Effector memory CD8-positive, alpha-beta T cell (primary cell): ENCODE measurements around the gene CLK4.
A peak's percentile ranks its signal among the peaks of the same experiment; 100 is the strongest.
"Not testable (repeated sequence)": the region's sequence is repeated elsewhere in the genome, so short reads cannot be mapped to it uniquely, and the experiment has no call there.

Source experiments
- ATAC-seq: fragments of 150-1000 bp; cut with Tn5 transposase; replicated peaks from 2 replicates; pipeline ENCODE4 v1.10.0; 2021; ENCODE audit warnings: mild to moderate bottlenecking, moderate library complexity
- DNase-seq, 3 experiments: peaks; one replicate each; pipeline ENCODE4 v3.0.0; 2021
- H3K27ac Mint-ChIP-seq, 2 donors: one replicate each; pipeline ENCODE4 v1.8.0; 2022; ENCODE audit warnings: mild to moderate bottlenecking in 2 of 2, mixed read lengths in 2 of 2, moderate library complexity in 2 of 2
- H3K27me3 Mint-ChIP-seq, 2 donors: one replicate each; pipeline ENCODE4 v1.8.0; 2022; ENCODE audit warnings: mixed read lengths in 2 of 2
- H3K36me3 Mint-ChIP-seq: one replicate; pipeline ENCODE4 v1.8.0; 2022; ENCODE audit warnings: mild to moderate bottlenecking, moderate library complexity, mixed read lengths; ENCODE audit not compliant: insufficient read depth
- H3K4me1 Mint-ChIP-seq, 2 donors: one replicate each; pipeline ENCODE4 v1.8.0; 2022; ENCODE audit warnings: low read depth in 2 of 2, mixed read lengths in 2 of 2
- H3K4me3 Mint-ChIP-seq, 2 donors: one replicate each; pipeline ENCODE4 v1.8.0; 2022; ENCODE audit warnings: mild to moderate bottlenecking in 2 of 2, mixed read lengths in 2 of 2, moderate library complexity in 2 of 2
- H3K9me3 Mint-ChIP-seq, 2 donors: one replicate each; pipeline ENCODE4 v1.8.0; 2022; ENCODE audit warnings: mixed read lengths in 2 of 2

CLK4 gene

GRCh38 chr5:178589180-178590140 is 37.4 kb downstream of the CLK4 start:
- H3K4me3 Mint-ChIP-seq: peak overlapping the region; percentile 35 to 80
- H3K36me3 Mint-ChIP-seq: no peaks in the 10 kb centered on the region
- H3K27ac Mint-ChIP-seq: no peak overlapping the region
- no peak for ATAC-seq
- no peak for DNase-seq
- H3K4me1 Mint-ChIP-seq: no peaks in the 10 kb centered on the region
- peaks cover 56 to 60% of the 10 kb centered on the region in 2 donors for H3K27me3 Mint-ChIP-seq
- H3K9me3 Mint-ChIP-seq: peaks cover 2 to 7% of the 10 kb centered on the region in 2 donors

- ATAC-seq: no peak
- Mint-ChIP-seq H3K27ac (no peak overlapping the region), H3K27me3 (peaks cover 56 to 60% of the 10 kb centered on the region in 2 donors)
Measured at GRCh38 chr5:178588769-178589168, 38.1 kb downstream of the CLK4 start.

GRCh38 chr5:178587763-178588611 is 38.9 kb downstream of the CLK4 start:
- no peak for DNase-seq
- H3K4me3 Mint-ChIP-seq: no peak overlapping the region
- H3K27me3 Mint-ChIP-seq: peaks cover 61 to 67% of the 10 kb centered on the region in 2 donors
- no peak overlapping the region for H3K27ac Mint-ChIP-seq
- H3K36me3 Mint-ChIP-seq: no peaks in the 10 kb centered on the region
- no peaks in the 10 kb centered on the region for H3K9me3 Mint-ChIP-seq
- H3K4me1 Mint-ChIP-seq: no peaks in the 10 kb centered on the region
- ATAC-seq: no peak

More at GRCh38 chr5:178588769-178589168, 38.1 kb downstream of the CLK4 start:
- no peaks in the 10 kb centered on the region for H3K4me1 Mint-ChIP-seq
- peak overlapping the region; percentile 35 to 80 for H3K4me3 Mint-ChIP-seq
- H3K36me3 Mint-ChIP-seq: no peaks in the 10 kb centered on the region
- DNase-seq: no peak
- no peaks in the 10 kb centered on the region for H3K9me3 Mint-ChIP-seq

- H3K4me3 Mint-ChIP-seq: no peak overlapping the region
- DNase-seq (no peak), ATAC-seq (no peak)
- H3K4me1 Mint-ChIP-seq: no peaks in the 10 kb centered on the region
- H3K9me3 Mint-ChIP-seq: no peaks in the 10 kb centered on the region
- peaks cover 3% of the 10 kb centered on the region for H3K36me3 Mint-ChIP-seq
- H3K27ac Mint-ChIP-seq: no peak overlapping the region
- peaks cover 54 to 74% of the 10 kb centered on the region in 2 donors for H3K27me3 Mint-ChIP-seq
Measured at GRCh38 chr5:178586396-178586795, 40.5 kb downstream of the CLK4 start.

- peaks cover 44 to 70% of the 10 kb centered on the region in 2 donors for H3K27me3 Mint-ChIP-seq
- H3K4me3 Mint-ChIP-seq, ATAC-seq, H3K27ac Mint-ChIP-seq, H3K4me1 Mint-ChIP-seq, H3K36me3 Mint-ChIP-seq, H3K9me3 Mint-ChIP-seq: not testable (repeated sequence)
- peak; percentile 20 to 32 (median 22) for DNase-seq
Measured at GRCh38 chr5:178585421-178585820, 41.4 kb downstream of the CLK4 start.

GRCh38 chr5:178583279-178583678 is 43.6 kb downstream of the CLK4 start:
- Mint-ChIP-seq H3K4me3 (no peak overlapping the region), H3K4me1 (no peaks in the 10 kb centered on the region), H3K9me3 (no peaks in the 10 kb centered on the region), H3K27me3 (peaks cover 42 to 72% of the 10 kb centered on the region in 2 donors), H3K36me3 (peaks cover 3% of the 10 kb centered on the region), H3K27ac (no peak overlapping the region)
- ATAC-seq: no peak
- DNase-seq: no peak

- peaks cover 33 to 72% of the 10 kb centered on the region in 2 donors for H3K27me3 Mint-ChIP-seq
- H3K36me3 Mint-ChIP-seq: peaks cover 3% of the 10 kb centered on the region
- H3K27ac Mint-ChIP-seq: peak overlapping the region in 1 of 2 donors; percentile 55
- no peaks in the 10 kb centered on the region for H3K9me3 Mint-ChIP-seq
- ATAC-seq (no peak), DNase-seq (no peak)
- H3K4me3 Mint-ChIP-seq: no peak overlapping the region
- H3K4me1 Mint-ChIP-seq: no peaks in the 10 kb centered on the region
Measured at GRCh38 chr5:178582291-178582690, 44.6 kb downstream of the CLK4 start.

- H3K36me3 Mint-ChIP-seq: peaks cover 3% of the 10 kb centered on the region
- H3K27ac Mint-ChIP-seq: no peak overlapping the region
- no peak for DNase-seq
- H3K9me3 Mint-ChIP-seq: no peaks in the 10 kb centered on the region
- peaks cover 29 to 70% of the 10 kb centered on the region in 2 donors for H3K27me3 Mint-ChIP-seq
- H3K4me1 Mint-ChIP-seq: no peaks in the 10 kb centered on the region
- no peak for ATAC-seq
- no peak overlapping the region for H3K4me3 Mint-ChIP-seq
Measured at GRCh38 chr5:178581621-178582020, 45.2 kb downstream of the CLK4 start.

GRCh38 chr5:178580271-178580955 is 46.4 kb downstream of the CLK4 start:
- no peak for DNase-seq
- H3K4me3 Mint-ChIP-seq: no peak overlapping the region
- peaks cover 22 to 69% of the 10 kb centered on the region in 2 donors for H3K27me3 Mint-ChIP-seq

GRCh38 chr5:178577944-178578343 is 48.9 kb downstream of the CLK4 start:
- Mint-ChIP-seq H3K27me3 (peaks cover 24 to 76% of the 10 kb centered on the region in 2 donors), H3K9me3 (no peaks in the 10 kb centered on the region), H3K4me3 (no peak overlapping the region), H3K4me1 (peaks cover 0 to 3% of the 10 kb centered on the region in 2 donors), H3K36me3 (peaks cover 3% of the 10 kb centered on the region), H3K27ac (no peak overlapping the region)
- ATAC-seq (no peak), DNase-seq (no peak)

More at GRCh38 chr5:178580271-178580955, 46.4 kb downstream of the CLK4 start:
- peaks cover 3% of the 10 kb centered on the region for H3K36me3 Mint-ChIP-seq
- no peak for ATAC-seq
- H3K9me3 Mint-ChIP-seq: no peaks in the 10 kb centered on the region
- peaks cover 0 to 2% of the 10 kb centered on the region in 2 donors for H3K4me1 Mint-ChIP-seq
- H3K27ac Mint-ChIP-seq: no peak overlapping the region

GRCh38 chr5:178577376-178577839 is 49.4 kb downstream of the CLK4 start:
- no peak overlapping the region for H3K4me3 Mint-ChIP-seq
- DNase-seq (no peak), ATAC-seq (no peak)
- H3K27ac Mint-ChIP-seq: no peak overlapping the region
- no peaks in the 10 kb centered on the region for H3K9me3 Mint-ChIP-seq
- H3K4me1 Mint-ChIP-seq: peaks cover 0 to 3% of the 10 kb centered on the region in 2 donors
- peaks cover 28 to 76% of the 10 kb centered on the region in 2 donors for H3K27me3 Mint-ChIP-seq
- peaks cover 3% of the 10 kb centered on the region for H3K36me3 Mint-ChIP-seq

- ATAC-seq (no peak), DNase-seq (no peak)
- no peak overlapping the region for H3K27ac Mint-ChIP-seq
- no peaks in the 10 kb centered on the region for H3K36me3 Mint-ChIP-seq
- no peaks in the 10 kb centered on the region for H3K9me3 Mint-ChIP-seq
- H3K4me3 Mint-ChIP-seq: no peak overlapping the region
- peaks cover 28 to 70% of the 10 kb centered on the region in 2 donors for H3K27me3 Mint-ChIP-seq
- peaks cover 0 to 3% of the 10 kb centered on the region in 2 donors for H3K4me1 Mint-ChIP-seq
Measured at GRCh38 chr5:178576591-178577351, 50.1 kb downstream of the CLK4 start.
